Heart left ventricle (tissue), 16 donors: ENCODE measurements around the gene CTCF. TPM values are rescaled to one million over a fixed set of nuclear protein-coding genes. Genes with fewer than 3 reads are reported as not detected.
"Not testable (repeated sequence)": the region's sequence is repeated elsewhere in the genome, so short reads cannot be mapped to it uniquely, and the experiment has no call there.

Source experiments
- ATAC-seq, 4 donors: fragments of 200-7000 bp; cut with Tn5 transposase; one replicate each; pipeline ENCODE4 v1.9.1; 2020 to 2022; ENCODE audit warnings: moderate library complexity in 4 of 4, mild to moderate bottlenecking in 3 of 4, moderate number of reproducible peaks in 1 of 4
- DNase-seq, 5 donors: peaks; one replicate each; pipeline ENCODE4 v3.0.0-alpha.2; 2020
- H3K27ac ChIP-seq, 12 donors: fragments of 200-600 bp; sonication (generic) in 4 of 12; one replicate each; pipeline versions ENCODE4 v1.5.0 to v1.8.0; 2016 to 2022; ENCODE audit warnings: mild to moderate bottlenecking in 2 of 12
- H3K27me3 ChIP-seq, 9 donors: fragments of 200-600 bp; sonication (generic) in 2 of 9; one replicate each; pipeline versions ENCODE4 v1.5.1 to v1.8.0; 2016 to 2022; ENCODE audit warnings: mild to moderate bottlenecking in 3 of 9
- H3K36me3 ChIP-seq, 9 donors: fragments of 200-600 bp; sonication (generic) in 2 of 9; one replicate each; pipeline versions ENCODE4 v1.5.0 to v1.8.0; 2018 to 2022; ENCODE audit warnings: mild to moderate bottlenecking in 2 of 9
- H3K4me1 ChIP-seq, 12 donors: fragments of 200-600 bp; sonication (generic) in 4 of 12; one replicate each; pipeline versions ENCODE4 v1.5.0 to v1.8.0; 2016 to 2022; ENCODE audit warnings: mild to moderate bottlenecking in 3 of 12
- H3K4me3 ChIP-seq, 12 donors: fragments of 200-600 bp; sonication (generic) in 4 of 12; one replicate each; pipeline versions ENCODE4 v1.5.0 to v1.8.0; 2017 to 2022; ENCODE audit warnings: mild to moderate bottlenecking in 9 of 12, moderate library complexity in 4 of 12
- H3K9me3 ChIP-seq, 12 donors: fragments of 200-600 bp; sonication (generic) in 4 of 12; one replicate each; pipeline versions ENCODE4 v1.5.0 to v1.8.0; 2016 to 2022; ENCODE audit warnings: mild to moderate bottlenecking in 1 of 12
- CTCF ChIP-seq, 12 donors: fragments of 200-600 bp; sonication (generic) in 4 of 12; IDR thresholded peaks; one replicate each; pipeline versions ENCODE4 v1.5.0 to v1.8.0; 2018 to 2022; ENCODE audit warnings: antibody characterized with exemption in 12 of 12, mild to moderate bottlenecking in 5 of 12
- POLR2A ChIP-seq, 2 donors: fragments of 450-650 bp; IDR thresholded peaks; one replicate each; pipeline ENCODE4 v1.6.1; 2017; ENCODE audit warnings: antibody characterized with exemption in 2 of 2, mild to moderate bottlenecking in 2 of 2, moderate library complexity in 2 of 2
- WGBS, 4 donors: extraction: QIAGEN DNeasy Blood & Tissue Kit in 2 of 4; methylation state at CpG; one replicate each; pipeline versions ENCODE4 v1.1.5 to v1.1.7; 2013 to 2018; 5-methylcytosine and 5-hydroxymethylcytosine counted together
- intact Hi-C, 10 donors: fragments of 100-400 bp; cut with DNase I; formaldehyde crosslinking; loops; one replicate each; pipeline versions ENCODE4 v1.11.1 to v1.14.2; 2022
- long read RNA-seq, 3 donors: library from polyadenylated mRNA; unstranded; transcript quantifications; one replicate each; pipeline ENCODE4 v2.0.0, GENCODE V29; 2020 to 2021
- polyA plus RNA-seq, 2 donors: library from polyadenylated mRNA; stranded (reverse); fragments of 200-250 nt; gene quantifications; one replicate each; pipeline ENCODE4 v1.2.3, GENCODE V29; 2013
- total RNA-seq, 9 donors: library from RNA; depleted of rRNA in 2 of 9; stranded (reverse); fragments of >200 nt in 2 of 9; fragmentation: NEBNext Ultra II Directional in 3 of 9; extraction: Animal tissue kit (Norgen Biotek cat#: 25700) in 3 of 9; gene quantifications; one replicate each; pipeline versions ENCODE4 v1.1.0 to v1.2.4, GENCODE V29; 2016 to 2023
- donor health status: ischemic (EF 13 %, LVEDD 7.1; RV severe dilation, severe dysfunction).
- donor health status: healthy with polysubstance abuse.
- donor health status: DM: no; HTN: yes; CAD: no.
- donor health status: DM: no; HTN: no; CAD: no.
- donor health status: ischemic (EF 25% LVEDD 6.9; RV normal size, moderate dysfunction).
- donor health status: ischemic (EF 25% LVEDD 5.7; RV mildly dilated, moderate dysfunction).
- donor health status: healthy.
- donor health status: DM: yes; HTN: yes; CAD: no.
- donor health status: ischemic (EF 35%, LVEDD 5.7; RV mildly dilated, moderate dysfunction).
- donor health status: nonischemic (EF 11% LVEDD 7.7; RV severe dilation, severe dysfunction).
- donor health status: DM: yes; HTN: yes; CAD: no.
- donor health status: PGD.
- donor health status: ischemic (EF 29% LVEDD 5.4; RV normal size, mild dysfunction).
- donor health status: nonischemic (EF 23%, LVEDD 6.1; RV moderate dilation, normal function).

CTCF gene, protein sequence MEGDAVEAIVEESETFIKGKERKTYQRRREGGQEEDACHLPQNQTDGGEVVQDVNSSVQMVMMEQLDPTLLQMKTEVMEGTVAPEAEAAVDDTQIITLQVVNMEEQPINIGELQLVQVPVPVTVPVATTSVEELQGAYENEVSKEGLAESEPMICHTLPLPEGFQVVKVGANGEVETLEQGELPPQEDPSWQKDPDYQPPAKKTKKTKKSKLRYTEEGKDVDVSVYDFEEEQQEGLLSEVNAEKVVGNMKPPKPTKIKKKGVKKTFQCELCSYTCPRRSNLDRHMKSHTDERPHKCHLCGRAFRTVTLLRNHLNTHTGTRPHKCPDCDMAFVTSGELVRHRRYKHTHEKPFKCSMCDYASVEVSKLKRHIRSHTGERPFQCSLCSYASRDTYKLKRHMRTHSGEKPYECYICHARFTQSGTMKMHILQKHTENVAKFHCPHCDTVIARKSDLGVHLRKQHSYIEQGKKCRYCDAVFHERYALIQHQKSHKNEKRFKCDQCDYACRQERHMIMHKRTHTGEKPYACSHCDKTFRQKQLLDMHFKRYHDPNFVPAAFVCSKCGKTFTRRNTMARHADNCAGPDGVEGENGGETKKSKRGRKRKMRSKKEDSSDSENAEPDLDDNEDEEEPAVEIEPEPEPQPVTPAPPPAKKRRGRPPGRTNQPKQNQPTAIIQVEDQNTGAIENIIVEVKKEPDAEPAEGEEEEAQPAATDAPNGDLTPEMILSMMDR
- total RNA-seq (10 to 100 TPM; 19.0 to 35.8 (median 25.4) TPM), polyA plus RNA-seq (10 to 100 TPM; 13.9 to 18.6 TPM)
- long read RNA-seq, donor 1, transcript CTCF-201 (12 exons, 3,941 nt) = major isoform, 5 of 23 reads
- long read RNA-seq, donor 1, partial matches to known transcripts = 13 of 23 reads
- long read RNA-seq, donor 1, other reads (novel, unspliced or antisense) = 1 of 23 reads
- long read RNA-seq, donor 2, partial matches to known transcripts = 3 of 12 reads
- long read RNA-seq, donor 2, other reads (novel, unspliced or antisense) = 3 of 12 reads
- long read RNA-seq, donor 3, transcript CTCF-201 (12 exons, 3,941 nt) = major isoform, 7 of 29 reads
- long read RNA-seq, donor 3, partial matches to known transcripts = 15 of 29 reads
- long read RNA-seq, donor 3, other reads (novel, unspliced or antisense) = 3 of 29 reads

- H3K4me3 ChIP-seq = peak within 1 kb of the TSS; percentile 74 to 99 (median 95)
These were observed at the start of gene CTCF for GRCh38 chr16:67562526-67562917. TSS of gene CTCF (plus strand) at chr16:67562526. CDS start at chr16:67610833, 48,307 bp downstream.

DNA sequence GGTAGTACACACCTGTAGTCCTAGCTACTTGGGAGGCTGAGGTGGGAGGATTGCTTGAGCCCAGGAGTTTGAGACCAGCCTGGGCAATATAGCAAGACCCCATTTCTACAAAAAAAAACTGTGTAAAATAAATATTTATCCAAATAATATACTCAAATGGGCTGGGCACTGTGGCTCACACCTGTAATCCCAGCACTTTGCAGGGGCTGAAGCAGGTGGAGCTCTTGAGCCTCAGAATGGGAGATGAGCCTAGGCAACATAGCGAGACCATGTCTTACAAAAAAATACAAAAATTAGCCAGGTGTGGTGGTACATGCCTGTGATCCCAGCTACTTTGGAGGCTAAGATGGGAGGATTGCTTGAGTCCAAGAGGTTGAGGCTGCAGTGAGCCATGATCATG, 48.4 kb upstream of the CTCF start:
- H3K9me3 ChIP-seq, DNase-seq, ATAC-seq, H3K27me3 ChIP-seq, H3K27ac ChIP-seq, H3K36me3 ChIP-seq, H3K4me3 ChIP-seq: not testable (repeated sequence)
- intact Hi-C loops = loop anchor here in 7 of 10 donors (1.0 to 10.0 kb wide), 7 partner anchors 17 to 301 kb away; no protein-coding TSS in a partner anchor
- WGBS, 4 donors = 95 to 100% (median 96%) methylated on average over 1 of the region's 1 CpG
- H3K4me1 ChIP-seq = peaks cover 0 to 26% (median 0%) of the 10 kb centered on the region in 12 donors

More at GRCh38 chr16:67562526-67562917, at the start of gene CTCF:
- H3K9me3 ChIP-seq = no peaks in the 10 kb centered on the region
- DNase-seq (peak; percentile 87 to 93 (median 89)), ATAC-seq (peak in 3 of 4 donors; percentile 47 to 73 (median 66))
- 0 to 1% (median 0%) methylated on average over 36 to 62 of the region's 62 CpGs; no CpG with 5 or more reads in 1 of the 4 donors for WGBS, 4 donors
- no peaks in the 10 kb centered on the region for H3K27me3 ChIP-seq
- H3K36me3 ChIP-seq = peaks cover 0 to 5% (median 0%) of the 10 kb centered on the region in 9 donors
- intact Hi-C loops = loop anchor here in 9 of 10 donors (1.0 to 5.0 kb wide), 13 partner anchors 32 to 106 kb away; partner anchors contain the start of genes C16orf86 (in 5 of the 9), ENKD1 (in 5 of the 9), RIPOR1 (in 3 of the 9) and ACD (in 2 of the 9)
- peaks cover 7 to 41% (median 28%) of the 10 kb centered on the region in 12 donors for H3K4me1 ChIP-seq
- peak within 1 kb of the TSS; percentile 95 to 100 (median 99) for H3K27ac ChIP-seq
- TF ChIP-seq POLR2A (IDR thresholded peaks at IDR 0.05) (no peak), CTCF (IDR thresholded peaks at IDR 0.05) (peak; percentile 28 to 85 (median 56))

GRCh38 chr16:67514382-67514828, 47.9 kb upstream of the CTCF start:
- 10 to 14% (median 11%) methylated on average over 8 of the region's 8 CpGs for WGBS, 4 donors
- Histone ChIP-seq H3K4me1 (peaks cover 0 to 29% (median 0%) of the 10 kb centered on the region in 12 donors), H3K27ac (no peak overlapping the region), H3K9me3 (no peaks in the 10 kb centered on the region), H3K27me3 (no peaks in the 10 kb centered on the region), H3K36me3 (no peaks in the 10 kb centered on the region), H3K4me3 (no peak overlapping the region)
- ATAC-seq = peak; percentile 42 to 74 (median 62)
- DNase-seq = peak; percentile 77 to 90 (median 80)
- intact Hi-C loops = loop anchor here in 7 of 10 donors (1.0 to 10.0 kb wide), 6 partner anchors 18 to 300 kb away; no protein-coding TSS in a partner anchor
- TF ChIP-seq CTCF (IDR thresholded peaks at IDR 0.05) (peak; percentile 59 to 83 (median 72)), POLR2A (IDR thresholded peaks at IDR 0.05) (no peak)
